CD4-positive, alpha-beta T cell treated with Interferon alpha-2 for 1 hour (primary cell): Measurements from ENCODE around the gene EMILIN2.
A peak's percentile ranks its signal among the peaks of the same experiment; 100 is the strongest.

Experiments used
- DNase-seq, 2 donors: peaks; one replicate each; pipeline ENCODE4 v3.0.0-alpha.2; 2020 to 2022

Gene EMILIN2

DNA sequence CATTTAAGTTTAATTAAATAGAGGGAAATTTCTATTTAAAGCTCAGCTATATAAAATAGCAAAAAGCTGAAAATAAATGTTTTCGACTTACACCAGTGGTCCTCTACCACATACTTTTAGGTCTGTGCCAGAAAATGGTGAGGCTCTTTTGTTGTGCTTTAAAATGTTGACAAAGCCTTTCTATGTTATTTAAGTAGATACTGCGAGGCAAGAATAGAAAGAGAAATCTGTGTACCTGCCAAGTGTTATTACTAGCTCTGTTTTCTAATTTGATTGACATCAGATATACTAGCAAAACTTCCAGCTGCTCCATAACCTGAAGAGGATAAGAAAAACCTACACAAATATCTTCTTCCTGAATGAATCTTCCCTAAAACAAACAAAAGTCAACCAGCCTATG is 112.5 kb downstream of the EMILIN2 start:
- no peak for DNase-seq

DNA sequence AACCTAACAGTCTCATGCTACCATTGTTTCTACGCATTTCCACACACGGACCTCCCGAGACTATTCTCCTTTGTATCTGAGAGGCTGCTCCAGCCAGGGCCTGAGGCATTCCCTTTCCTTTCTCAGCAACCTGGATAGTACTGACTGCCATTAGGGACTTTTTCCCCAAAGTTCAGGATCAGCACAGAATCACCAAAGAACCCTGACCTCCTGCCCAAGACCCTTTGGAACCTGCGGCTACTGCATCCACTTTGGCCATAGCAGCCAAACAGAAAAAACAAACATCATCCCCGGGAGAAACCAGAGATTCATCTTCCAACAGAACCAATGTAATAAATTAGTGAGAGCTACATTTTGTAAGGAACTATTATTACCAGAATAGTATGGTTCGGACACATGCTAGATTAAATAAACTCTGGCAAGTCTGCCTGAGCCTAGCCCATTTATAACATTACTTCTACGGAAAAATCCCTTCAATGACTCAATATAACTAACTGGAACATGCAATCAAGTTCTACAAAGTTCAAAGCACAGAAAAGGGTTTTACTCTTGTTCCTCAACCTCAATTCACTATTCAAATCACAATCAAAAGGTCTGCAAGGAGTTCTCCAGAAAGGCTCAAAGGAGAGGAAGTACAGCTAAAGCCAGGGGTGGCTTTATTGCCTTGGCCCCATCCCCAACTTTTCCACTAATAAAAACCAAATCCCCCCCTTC is 114.3 kb downstream of the EMILIN2 start:
- peak in 1 of 2 donors; percentile 47 for DNase-seq

DNA sequence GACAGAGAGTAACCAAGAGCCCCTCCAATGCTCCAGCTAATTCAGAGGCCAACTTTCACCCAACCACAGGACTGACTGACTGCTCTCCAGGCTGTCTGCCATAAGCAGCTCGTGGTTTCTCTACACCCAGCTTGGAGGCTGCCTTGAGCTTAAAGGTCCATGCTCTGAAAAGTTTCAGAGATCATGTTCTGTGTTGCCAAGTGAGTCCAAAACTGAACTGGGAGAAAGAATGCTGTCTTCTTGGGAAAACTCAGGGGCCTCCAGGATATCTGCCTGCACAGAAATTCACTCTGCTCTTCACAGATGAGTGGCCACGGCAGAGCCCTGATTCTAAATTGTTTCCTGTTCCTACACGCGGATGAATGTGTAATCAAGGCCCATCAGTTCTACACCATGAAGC is 115.0 kb downstream of the EMILIN2 start:
- peak; percentile 30 to 55 for DNase-seq

DNA sequence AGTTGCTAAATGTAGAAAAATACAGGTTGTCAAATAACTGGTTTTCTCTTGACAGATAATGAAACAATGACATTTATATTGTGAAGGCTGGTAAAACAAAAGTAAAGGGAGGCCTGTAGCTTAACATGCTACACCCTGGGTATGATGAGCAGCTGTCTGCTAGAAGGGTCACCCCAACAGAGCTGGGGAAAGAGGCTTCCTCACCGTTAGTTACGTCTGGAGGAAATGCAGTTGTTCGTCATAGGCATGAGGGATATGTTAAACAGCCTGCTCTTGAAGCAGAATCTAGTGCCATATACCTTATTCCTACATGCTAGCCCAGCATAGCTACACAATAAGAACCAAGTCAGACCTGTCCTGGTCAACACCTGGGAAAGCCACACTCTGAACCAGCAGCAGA is 116.2 kb downstream of the EMILIN2 start:
- DNase-seq, result peak; percentile 75 to 80

GRCh38 chr18:2964361-2965010 is 117.7 kb downstream of the EMILIN2 start:
- DNase-seq, result peak in 1 of 2 donors; percentile 59
